ENCODE data around the gene ADH4. TPM values are rescaled to one million over a fixed set of nuclear protein-coding genes. Genes with fewer than 3 reads are reported as not detected.

ADH4 gene
- total and polyA plus RNA-seq, 10 of the 15 experiments (the other 5 are each of a cell fraction or from before 2014, with no cell fraction given), result not detected

Other genes starting within 250 kb of the ADH4 start
- gene EIF4E, start 215.2 kb downstream of the ADH4 start, total RNA-seq (2014; rRNA removed), result 110 and 150 TPM in 2 replicates
- gene EIF4E, start 215.2 kb downstream of the ADH4 start, total RNA-seq (2014; rRNA removed; fragmentation: Illumina TruSeq; extraction: Trizol), result 247 and 272 TPM in 2 replicates
- gene EIF4E, start 215.2 kb downstream of the ADH4 start, total RNA-seq (2021), result 104 and 119 TPM in 2 replicates
- gene EIF4E, start 215.2 kb downstream of the ADH4 start, polyA plus RNA-seq (2011; rRNA removed), result 158 and 229 TPM in 2 replicates
- gene EIF4E, start 215.2 kb downstream of the ADH4 start, polyA plus RNA-seq (2014; fragmentation: Illumina TruSeq; extraction: Trizol), result 145 and 213 TPM in 2 replicates
- gene EIF4E, start 215.2 kb downstream of the ADH4 start, polyA plus RNA-seq (2014; fragmentation: Nextera tagmentation; extraction: Ambion mirVana), result 100 to 1,000 TPM; 167 to 372 TPM
- gene EIF4E, start 215.2 kb downstream of the ADH4 start, polyA plus RNA-seq (2014; rRNA removed), result 95.5 and 104 TPM in 2 replicates
- gene EIF4E, start 215.2 kb downstream of the ADH4 start, polyA plus RNA-seq (2016; fragmentation: Nextera tagmentation; extraction: Ambion mirVana), result 100 to 1,000 TPM; 182 to 195 TPM
- 56.8 and 65.7 TPM in 2 replicates for gene METAP1, start 148.6 kb downstream of the ADH4 start, total RNA-seq (2014; rRNA removed)
- 48.9 and 52.4 TPM in 2 replicates for gene METAP1, start 148.6 kb downstream of the ADH4 start, total RNA-seq (2014; rRNA removed; fragmentation: Illumina TruSeq; extraction: Trizol)
- 45.0 and 45.4 TPM in 2 replicates for gene METAP1, start 148.6 kb downstream of the ADH4 start, total RNA-seq (2021)
- 71.4 and 110 TPM in 2 replicates for gene METAP1, start 148.6 kb downstream of the ADH4 start, polyA plus RNA-seq (2011; rRNA removed)
- gene METAP1, start 148.6 kb downstream of the ADH4 start, polyA plus RNA-seq (2014; fragmentation: Illumina TruSeq; extraction: Trizol), result 65.8 and 78.1 TPM in 2 replicates
- 10 to 100 TPM; 22.7 to 32.4 TPM for gene METAP1, start 148.6 kb downstream of the ADH4 start, polyA plus RNA-seq (2014; fragmentation: Nextera tagmentation; extraction: Ambion mirVana)
- 40.8 and 45.2 TPM in 2 replicates for gene METAP1, start 148.6 kb downstream of the ADH4 start, polyA plus RNA-seq (2014; rRNA removed)
- gene METAP1, start 148.6 kb downstream of the ADH4 start, polyA plus RNA-seq (2016; fragmentation: Nextera tagmentation; extraction: Ambion mirVana), result 10 to 100 TPM; 38.0 to 41.8 TPM
- 48.5 and 68.2 TPM in 2 replicates for gene ADH5, start 55.5 kb downstream of the ADH4 start, total RNA-seq (2014; rRNA removed)
- gene ADH5, start 55.5 kb downstream of the ADH4 start, total RNA-seq (2014; rRNA removed; fragmentation: Illumina TruSeq; extraction: Trizol), result 75.7 and 77.5 TPM in 2 replicates
- 94.4 and 101 TPM in 2 replicates for gene ADH5, start 55.5 kb downstream of the ADH4 start, total RNA-seq (2021)
- gene ADH5, start 55.5 kb downstream of the ADH4 start, polyA plus RNA-seq (2011; rRNA removed), result 159 and 222 TPM in 2 replicates
- 80.6 and 100 TPM in 2 replicates for gene ADH5, start 55.5 kb downstream of the ADH4 start, polyA plus RNA-seq (2014; fragmentation: Illumina TruSeq; extraction: Trizol)
- gene ADH5, start 55.5 kb downstream of the ADH4 start, polyA plus RNA-seq (2014; fragmentation: Nextera tagmentation; extraction: Ambion mirVana), result 100 to 1,000 TPM in 1 of 2 experiments, 10 to 100 TPM in 1; 96.3 to 134 TPM
- gene ADH5, start 55.5 kb downstream of the ADH4 start, polyA plus RNA-seq (2014; rRNA removed), result 75.7 and 78.1 TPM in 2 replicates
- gene ADH5, start 55.5 kb downstream of the ADH4 start, polyA plus RNA-seq (2016; fragmentation: Nextera tagmentation; extraction: Ambion mirVana), result 100 to 1,000 TPM; 136 to 138 TPM
- not detected in 2 replicates for gene ADH6, start 74.9 kb upstream of the ADH4 start, total RNA-seq (2014; rRNA removed)
- gene ADH6, start 74.9 kb upstream of the ADH4 start, total RNA-seq (2014; rRNA removed; fragmentation: Illumina TruSeq; extraction: Trizol), result not detected in 2 replicates
- gene ADH6, start 74.9 kb upstream of the ADH4 start, total RNA-seq (2021), result not detected in 2 replicates
- gene ADH6, start 74.9 kb upstream of the ADH4 start, polyA plus RNA-seq (2011; rRNA removed), result not detected in 2 replicates
- 0.03 TPM in 1 of 2 replicates, not detected in the other for gene ADH6, start 74.9 kb upstream of the ADH4 start, polyA plus RNA-seq (2014; fragmentation: Illumina TruSeq; extraction: Trizol)
- not detected for gene ADH6, start 74.9 kb upstream of the ADH4 start, polyA plus RNA-seq (2014; fragmentation: Nextera tagmentation; extraction: Ambion mirVana)
- not detected in 2 replicates for gene ADH6, start 74.9 kb upstream of the ADH4 start, polyA plus RNA-seq (2014; rRNA removed)
- under 1 TPM in 1 of 2 experiments, not detected in 1; 0.16 TPM for gene ADH6, start 74.9 kb upstream of the ADH4 start, polyA plus RNA-seq (2016; fragmentation: Nextera tagmentation; extraction: Ambion mirVana)
- gene ADH1A, start 146.7 kb upstream of the ADH4 start, total RNA-seq (2014; rRNA removed), result not detected in 2 replicates
- gene ADH1A, start 146.7 kb upstream of the ADH4 start, total RNA-seq (2014; rRNA removed; fragmentation: Illumina TruSeq; extraction: Trizol), result not detected in 2 replicates
- not detected in 2 replicates for gene ADH1A, start 146.7 kb upstream of the ADH4 start, total RNA-seq (2021)
- not detected in 2 replicates for gene ADH1A, start 146.7 kb upstream of the ADH4 start, polyA plus RNA-seq (2011; rRNA removed)
- gene ADH1A, start 146.7 kb upstream of the ADH4 start, polyA plus RNA-seq (2014; fragmentation: Illumina TruSeq; extraction: Trizol), result not detected in 2 replicates
- gene ADH1A, start 146.7 kb upstream of the ADH4 start, polyA plus RNA-seq (2014; fragmentation: Nextera tagmentation; extraction: Ambion mirVana), result not detected
- gene ADH1A, start 146.7 kb upstream of the ADH4 start, polyA plus RNA-seq (2014; rRNA removed), result not detected in 2 replicates
- not detected for gene ADH1A, start 146.7 kb upstream of the ADH4 start, polyA plus RNA-seq (2016; fragmentation: Nextera tagmentation; extraction: Ambion mirVana)
- gene ADH1B, start 177.1 kb upstream of the ADH4 start, total RNA-seq (2014; rRNA removed), result not detected in 2 replicates
- gene ADH1B, start 177.1 kb upstream of the ADH4 start, total RNA-seq (2014; rRNA removed; fragmentation: Illumina TruSeq; extraction: Trizol), result not detected in 2 replicates
- gene ADH1B, start 177.1 kb upstream of the ADH4 start, total RNA-seq (2021), result 1.3 TPM in 2 replicates
- gene ADH1B, start 177.1 kb upstream of the ADH4 start, polyA plus RNA-seq (2011; rRNA removed), result not detected in 2 replicates
- gene ADH1B, start 177.1 kb upstream of the ADH4 start, polyA plus RNA-seq (2014; fragmentation: Illumina TruSeq; extraction: Trizol), result not detected in 2 replicates
- gene ADH1B, start 177.1 kb upstream of the ADH4 start, polyA plus RNA-seq (2014; fragmentation: Nextera tagmentation; extraction: Ambion mirVana), result not detected
- not detected in 2 replicates for gene ADH1B, start 177.1 kb upstream of the ADH4 start, polyA plus RNA-seq (2014; rRNA removed)
- gene ADH1B, start 177.1 kb upstream of the ADH4 start, polyA plus RNA-seq (2016; fragmentation: Nextera tagmentation; extraction: Ambion mirVana), result not detected
- gene ADH1C, start 208.4 kb upstream of the ADH4 start, total RNA-seq (2014; rRNA removed), result 1.1 TPM in 1 of 2 replicates, not detected in the other
- gene ADH1C, start 208.4 kb upstream of the ADH4 start, total RNA-seq (2014; rRNA removed; fragmentation: Illumina TruSeq; extraction: Trizol), result not detected in 2 replicates
- gene ADH1C, start 208.4 kb upstream of the ADH4 start, total RNA-seq (2021), result 0.24 and 0.54 TPM in 2 replicates
- gene ADH1C, start 208.4 kb upstream of the ADH4 start, polyA plus RNA-seq (2011; rRNA removed), result 0.08 and 0.20 TPM in 2 replicates
- gene ADH1C, start 208.4 kb upstream of the ADH4 start, polyA plus RNA-seq (2014; fragmentation: Illumina TruSeq; extraction: Trizol), result 0.06 and 0.33 TPM in 2 replicates
- gene ADH1C, start 208.4 kb upstream of the ADH4 start, polyA plus RNA-seq (2014; fragmentation: Nextera tagmentation; extraction: Ambion mirVana), result under 1 TPM in 1 of 2 experiments, not detected in 1; 0.04 TPM
- gene ADH1C, start 208.4 kb upstream of the ADH4 start, polyA plus RNA-seq (2014; rRNA removed), result 0.10 TPM in 1 of 2 replicates, not detected in the other
- under 1 TPM in 1 of 2 experiments, not detected in 1; 0.23 TPM for gene ADH1C, start 208.4 kb upstream of the ADH4 start, polyA plus RNA-seq (2016; fragmentation: Nextera tagmentation; extraction: Ambion mirVana)